Measurements from ENCODE around the gene PRDM8.

- TF ChIP-seq, protein P1, sequence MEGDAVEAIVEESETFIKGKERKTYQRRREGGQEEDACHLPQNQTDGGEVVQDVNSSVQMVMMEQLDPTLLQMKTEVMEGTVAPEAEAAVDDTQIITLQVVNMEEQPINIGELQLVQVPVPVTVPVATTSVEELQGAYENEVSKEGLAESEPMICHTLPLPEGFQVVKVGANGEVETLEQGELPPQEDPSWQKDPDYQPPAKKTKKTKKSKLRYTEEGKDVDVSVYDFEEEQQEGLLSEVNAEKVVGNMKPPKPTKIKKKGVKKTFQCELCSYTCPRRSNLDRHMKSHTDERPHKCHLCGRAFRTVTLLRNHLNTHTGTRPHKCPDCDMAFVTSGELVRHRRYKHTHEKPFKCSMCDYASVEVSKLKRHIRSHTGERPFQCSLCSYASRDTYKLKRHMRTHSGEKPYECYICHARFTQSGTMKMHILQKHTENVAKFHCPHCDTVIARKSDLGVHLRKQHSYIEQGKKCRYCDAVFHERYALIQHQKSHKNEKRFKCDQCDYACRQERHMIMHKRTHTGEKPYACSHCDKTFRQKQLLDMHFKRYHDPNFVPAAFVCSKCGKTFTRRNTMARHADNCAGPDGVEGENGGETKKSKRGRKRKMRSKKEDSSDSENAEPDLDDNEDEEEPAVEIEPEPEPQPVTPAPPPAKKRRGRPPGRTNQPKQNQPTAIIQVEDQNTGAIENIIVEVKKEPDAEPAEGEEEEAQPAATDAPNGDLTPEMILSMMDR (IDR thresholded peaks at IDR 0.05): no peak
- TF ChIP-seq EZH2 (IDR thresholded peaks at IDR 0.05; ENCODE audit: borderline replicate concordance, insufficient read depth, low read depth, low read length, poor library complexity, severe bottlenecking): no peak
Observed at GRCh38 chr4:80161413-80162058, 35.8 kb upstream of the PRDM8 start.
